ENCODE measurements around the gene ZDHHC14.

Gene ZDHHC14

DNA sequence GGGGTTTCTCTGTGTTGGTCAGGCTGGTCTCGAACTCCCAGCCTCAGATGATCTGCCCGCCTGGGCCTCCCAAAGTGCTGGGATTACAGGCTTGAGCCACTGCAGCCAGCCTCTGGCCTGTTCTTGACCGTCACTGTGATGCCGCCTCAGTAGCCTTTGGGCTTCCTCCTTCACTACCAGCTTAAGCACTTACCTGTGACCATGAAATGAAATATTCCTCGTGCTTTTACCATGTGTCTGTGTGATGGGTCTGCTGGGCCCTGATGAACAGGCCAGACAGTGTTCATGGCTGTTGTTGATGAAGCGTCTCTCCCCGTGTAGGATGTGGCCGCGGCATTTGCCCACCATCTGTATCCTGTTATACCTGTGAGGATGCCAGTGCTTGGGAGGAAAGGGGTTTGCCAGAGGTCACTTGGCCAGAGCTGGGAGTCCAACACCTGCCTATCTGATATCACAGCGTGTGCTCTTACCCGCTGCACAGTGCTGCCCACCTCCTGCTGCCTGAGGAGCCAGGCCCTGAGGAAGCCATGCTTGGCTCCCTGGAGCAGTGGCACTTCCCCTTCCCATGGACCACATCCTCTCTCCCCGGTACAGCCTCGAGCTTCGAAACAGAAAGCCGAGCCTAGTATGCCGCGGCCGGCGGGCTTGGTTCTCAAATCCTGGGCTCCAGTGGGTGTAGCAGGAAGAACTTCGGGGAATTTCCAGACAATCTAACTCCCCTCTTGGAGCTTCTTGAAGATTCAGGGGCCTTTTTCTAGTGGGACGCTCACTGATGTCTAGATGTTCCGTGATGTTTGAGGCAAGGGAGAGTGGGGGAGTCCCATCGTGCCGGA, 167.9 kb downstream of the ZDHHC14 start:
- TF ChIP-seq CTCF (IDR thresholded peaks at IDR 0.05; ENCODE audit: low read depth, low read length, missing control alignments), result no peak
- no peak for DNase-seq
- Histone ChIP-seq H3K4me3 (ENCODE audit: low read depth, low read length) (no peak overlapping the region), H3K36me3 (replicated peaks) (no peaks in the 10 kb centered on the region), H3K27ac (no peak overlapping the region), H3K27me3 (replicated peaks) (no peaks in the 10 kb centered on the region)
- in situ Hi-C loops (cut with HindIII; ENCODE audit: low pct_ligation_motif_present, low sequenced_read_pairs), result no loop called here

DNA sequence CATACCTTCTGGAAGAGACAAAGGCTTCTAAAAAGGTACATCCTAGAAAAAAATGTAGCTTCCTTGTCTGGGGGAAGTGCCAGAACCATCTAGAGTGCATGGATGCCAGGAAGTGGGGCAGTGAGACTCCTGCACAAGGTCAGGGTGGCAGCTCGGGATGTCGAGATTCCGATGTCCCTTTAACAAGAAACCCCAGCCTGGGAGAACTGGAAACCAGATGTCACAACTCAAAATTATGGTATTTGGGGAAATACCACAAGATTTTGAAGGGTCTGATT, 168.4 kb downstream of the ZDHHC14 start:
- Histone ChIP-seq H3K27ac (no peak overlapping the region), H3K27me3 (replicated peaks) (no peaks in the 10 kb centered on the region), H3K36me3 (replicated peaks) (no peaks in the 10 kb centered on the region), H3K4me3 (ENCODE audit: low read depth, low read length) (no peak overlapping the region)
- DNase-seq, result no peak
- in situ Hi-C loops (cut with HindIII; ENCODE audit: low pct_ligation_motif_present, low sequenced_read_pairs), result no loop called here
- no peak for TF ChIP-seq CTCF (IDR thresholded peaks at IDR 0.05; ENCODE audit: low read depth, low read length, missing control alignments)

DNA sequence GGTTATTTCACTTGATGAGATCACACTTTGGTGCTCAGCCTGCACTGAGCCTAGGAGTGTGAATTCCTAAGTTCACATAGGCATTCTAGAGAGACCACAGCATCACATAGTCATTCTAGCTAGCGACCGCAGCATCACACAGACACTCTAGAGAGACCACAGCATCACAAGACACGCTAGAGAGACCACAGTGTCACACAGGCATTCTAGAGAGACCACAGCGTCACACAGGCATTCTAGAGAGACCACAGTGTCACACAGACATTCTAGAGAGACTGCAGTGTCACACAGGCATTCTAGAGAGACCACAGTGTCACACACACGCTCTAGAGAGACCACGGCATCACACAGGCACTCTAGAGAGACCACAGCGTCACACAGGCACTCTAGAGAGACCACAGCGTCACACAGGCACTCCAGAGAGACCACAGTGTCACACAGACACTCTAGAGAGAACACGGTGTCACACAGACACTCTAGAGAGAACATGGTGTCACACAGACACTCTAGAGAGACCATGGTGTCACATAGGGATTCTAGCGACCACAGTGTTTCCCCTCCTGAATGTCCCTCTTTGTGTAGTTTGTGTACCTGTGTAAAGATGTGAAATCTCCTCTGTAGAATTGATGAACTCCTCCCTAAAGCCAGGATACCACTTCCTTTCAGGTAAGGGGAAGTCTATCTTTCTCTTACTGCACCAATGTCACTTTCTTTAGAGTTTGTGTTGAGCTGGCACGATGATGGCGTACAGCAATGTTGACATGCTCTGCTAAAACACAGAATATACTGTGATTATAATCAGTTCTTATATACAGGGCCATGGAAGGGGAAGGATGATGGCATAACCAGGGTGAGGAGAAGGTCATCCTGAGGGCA, 169.4 kb downstream of the ZDHHC14 start:
- no peak for TF ChIP-seq CTCF (IDR thresholded peaks at IDR 0.05; ENCODE audit: low read depth, low read length, missing control alignments)
- DNase-seq, result no peak
- Histone ChIP-seq H3K27ac (no peak overlapping the region), H3K27me3 (replicated peaks) (no peaks in the 10 kb centered on the region), H3K4me3 (ENCODE audit: low read depth, low read length) (no peak overlapping the region), H3K36me3 (replicated peaks) (no peaks in the 10 kb centered on the region)
- in situ Hi-C loops (cut with HindIII; ENCODE audit: low pct_ligation_motif_present, low sequenced_read_pairs), result no loop called here

DNA sequence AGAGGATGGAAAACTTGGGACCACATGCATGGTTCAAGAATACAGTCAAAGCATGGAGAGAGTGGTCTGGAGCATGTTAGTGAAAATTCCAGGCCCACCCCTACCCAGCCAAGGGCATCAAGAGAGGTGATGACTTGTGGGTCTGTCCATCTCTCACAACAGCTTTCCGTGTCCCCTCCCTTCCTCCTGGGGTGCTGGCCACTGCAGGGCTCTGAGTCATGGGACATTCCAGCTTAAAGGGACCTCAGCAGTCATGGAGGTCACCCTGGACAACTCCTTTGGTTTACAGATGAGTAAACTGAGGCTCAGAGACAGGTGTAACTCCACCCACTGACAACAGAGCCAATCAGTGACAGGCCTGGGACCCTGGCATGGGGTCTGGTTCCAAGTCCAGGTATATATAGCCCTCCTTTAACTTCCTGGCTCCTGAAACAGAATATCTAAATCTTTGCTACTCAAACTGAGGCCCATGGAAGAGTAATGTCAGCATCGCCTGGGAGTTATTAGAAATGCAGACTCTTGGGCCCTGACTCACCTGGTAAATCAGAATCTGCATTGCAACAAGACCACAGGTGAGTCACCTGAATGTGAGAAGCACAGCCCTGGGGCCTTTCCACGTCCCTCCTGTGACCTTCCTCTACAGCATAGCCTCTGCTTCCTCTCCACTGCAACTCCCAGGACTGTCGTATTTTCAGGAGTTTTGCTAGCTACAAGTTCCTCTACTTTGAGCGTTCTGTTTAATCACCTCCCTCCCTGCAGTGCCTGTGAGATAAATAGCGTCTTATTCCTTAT, 170.2 kb downstream of the ZDHHC14 start:
- Histone ChIP-seq H3K27ac (no peak overlapping the region), H3K27me3 (replicated peaks) (no peaks in the 10 kb centered on the region), H3K4me3 (ENCODE audit: low read depth, low read length) (no peak overlapping the region), H3K36me3 (replicated peaks) (no peaks in the 10 kb centered on the region)
- in situ Hi-C loops (cut with HindIII; ENCODE audit: low pct_ligation_motif_present, low sequenced_read_pairs), result no loop called here
- no peak for TF ChIP-seq CTCF (IDR thresholded peaks at IDR 0.05; ENCODE audit: low read depth, low read length, missing control alignments)
- DNase-seq, result no peak

GRCh38 chr6:157552081-157552747, 171.2 kb downstream of the ZDHHC14 start:
- DNase-seq, result no peak
- H3K4me3 ChIP-seq (ENCODE audit: low read depth, low read length), result no peak overlapping the region
- H3K27ac ChIP-seq, result no peak overlapping the region
- no peaks in the 10 kb centered on the region for H3K36me3 ChIP-seq (replicated peaks)
- H3K27me3 ChIP-seq (replicated peaks), result no peaks in the 10 kb centered on the region
- in situ Hi-C loops (cut with HindIII; ENCODE audit: low pct_ligation_motif_present, low sequenced_read_pairs), result no loop called here
- no peak for TF ChIP-seq CTCF (IDR thresholded peaks at IDR 0.05; ENCODE audit: low read depth, low read length, missing control alignments)
